ENCODE measurements around the gene NUP210L.

The NUP210L gene

DNA sequence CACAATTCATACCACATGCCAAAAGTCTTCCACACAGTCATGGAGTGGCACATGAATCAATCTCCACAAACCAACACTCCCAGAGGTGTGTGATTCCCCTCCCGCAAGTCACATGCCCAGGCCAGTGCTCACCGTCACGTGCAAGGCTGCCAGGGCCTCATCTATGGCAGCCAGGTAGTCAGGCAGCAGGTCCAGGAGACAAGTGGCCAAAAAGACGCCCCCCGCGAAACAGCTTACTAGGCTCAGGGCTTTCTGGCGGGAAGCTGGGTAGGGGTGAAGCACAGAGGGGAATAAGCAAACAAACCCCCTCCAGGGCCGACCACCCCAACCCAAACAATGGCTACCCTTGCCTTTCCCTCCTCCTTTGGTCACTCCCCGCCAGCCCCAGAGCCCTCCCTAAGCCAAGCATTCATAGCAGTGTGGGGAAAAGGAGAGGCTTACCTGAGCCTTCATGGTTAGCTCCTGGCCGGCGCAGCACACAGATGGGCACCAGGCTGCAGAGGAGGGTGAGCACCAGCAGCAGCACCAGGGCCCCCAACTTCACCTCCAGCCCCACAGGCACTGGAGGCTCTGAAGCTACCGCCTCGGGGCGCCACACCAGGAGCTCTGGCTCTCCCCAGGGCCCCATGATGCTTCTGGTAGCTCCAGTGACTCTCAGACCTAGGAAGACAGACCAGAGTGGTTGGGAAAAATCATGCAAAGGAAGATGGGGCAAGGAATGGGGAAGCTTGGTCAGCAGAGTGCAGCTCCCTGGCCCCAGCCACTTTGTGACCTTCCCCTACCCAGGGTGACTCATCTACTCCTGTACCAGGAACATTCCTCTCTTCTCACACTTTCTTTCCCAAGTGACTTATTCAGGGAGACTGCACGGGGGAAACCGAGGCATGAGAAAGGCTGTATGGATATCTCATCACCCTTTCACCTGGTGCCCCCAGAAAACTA, 192.5 kb downstream of the NUP210L start:
- peak; percentile 59 for DNase-seq

GRCh38 chr1:153961421-153961820, 193.5 kb downstream of the NUP210L start:
- no peak for DNase-seq

DNA sequence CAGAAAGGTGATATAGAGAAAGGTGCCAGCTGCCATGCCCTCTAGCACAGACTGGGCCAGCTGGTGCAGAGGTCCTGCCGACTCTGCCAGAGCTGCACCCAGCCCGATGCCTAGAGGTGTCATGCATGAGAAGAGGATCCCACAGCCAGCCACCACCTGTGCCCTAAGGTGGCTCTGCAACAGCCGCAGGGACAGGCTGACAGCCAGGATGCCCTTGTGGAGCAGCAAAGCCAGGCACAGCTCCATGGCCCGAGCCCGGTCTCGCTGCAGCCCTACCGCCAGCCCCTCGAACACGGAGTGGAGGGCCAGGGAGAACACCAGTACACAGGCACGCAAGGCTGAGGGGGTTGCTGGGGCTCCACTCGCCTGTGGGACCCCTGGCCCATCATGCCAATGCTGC, 194.7 kb downstream of the NUP210L start:
- DNase-seq = no peak

- no peak for DNase-seq
Observed at GRCh38 chr1:153959454-153959853, 195.4 kb downstream of the NUP210L start.

DNA sequence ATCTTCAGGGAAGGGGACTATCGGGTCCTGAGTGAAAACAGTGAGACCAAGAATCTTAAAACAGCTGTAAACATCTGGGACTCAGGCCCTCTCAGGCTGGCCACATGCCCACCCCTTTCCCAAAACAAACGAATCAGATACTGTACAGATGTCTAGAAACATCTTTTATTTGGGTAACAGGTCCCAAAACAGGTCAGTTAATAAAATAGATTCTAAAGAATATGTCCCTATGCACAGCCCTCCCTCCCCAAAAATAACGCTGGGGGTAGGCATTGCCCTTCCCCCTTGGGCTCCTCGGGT, 196.0 kb downstream of the NUP210L start:
- no peak for DNase-seq

DNA sequence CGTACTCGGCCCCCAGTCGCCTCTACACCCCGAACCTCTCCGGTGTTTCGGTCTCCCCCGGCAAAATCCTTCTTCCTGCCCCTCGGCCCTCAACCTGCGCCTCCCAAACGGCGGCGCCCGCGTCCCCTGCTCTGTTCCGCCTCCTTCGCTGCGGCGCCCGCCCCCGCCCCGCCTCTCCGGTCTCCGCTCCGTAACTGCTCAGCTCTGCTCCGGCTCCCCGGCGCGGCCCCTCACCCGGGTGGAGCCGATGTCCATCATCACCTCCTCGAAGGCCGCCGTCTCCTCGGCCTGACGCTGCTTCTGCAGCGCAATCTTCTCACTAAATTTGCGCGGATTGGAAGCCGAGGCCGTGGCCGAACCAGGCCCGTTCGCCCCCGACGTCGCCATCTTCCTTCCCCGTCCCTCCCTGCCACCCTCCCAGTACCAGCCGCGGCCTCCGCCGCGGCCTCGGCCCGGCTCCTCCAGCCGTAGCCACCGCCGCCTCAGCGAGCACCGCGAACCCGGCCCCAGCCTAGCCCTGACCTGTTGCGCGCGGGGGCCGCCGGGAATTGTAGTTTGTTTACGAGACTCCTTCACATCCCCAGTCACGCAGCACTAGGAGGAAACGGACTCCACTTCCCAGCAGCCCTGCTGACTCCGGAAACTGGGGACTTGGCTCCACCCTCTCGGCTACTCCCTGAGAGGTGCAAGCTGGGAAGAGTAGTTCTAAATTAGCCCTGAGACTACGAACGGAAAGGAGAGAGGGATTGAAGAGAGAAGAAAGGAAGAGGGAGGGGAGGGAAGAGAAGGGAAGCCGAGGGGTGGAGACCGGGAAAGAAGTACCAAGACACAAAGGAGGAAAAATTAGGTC, 196.5 kb downstream of the NUP210L start, which contains the start of gene CRTC2:
TSS of gene CRTC2 (minus strand) at position 502 of the 850 bp plus-strand sequence. CDS start at position 387, 115 bp downstream.
- DNase-seq = peak; percentile 100

DNA sequence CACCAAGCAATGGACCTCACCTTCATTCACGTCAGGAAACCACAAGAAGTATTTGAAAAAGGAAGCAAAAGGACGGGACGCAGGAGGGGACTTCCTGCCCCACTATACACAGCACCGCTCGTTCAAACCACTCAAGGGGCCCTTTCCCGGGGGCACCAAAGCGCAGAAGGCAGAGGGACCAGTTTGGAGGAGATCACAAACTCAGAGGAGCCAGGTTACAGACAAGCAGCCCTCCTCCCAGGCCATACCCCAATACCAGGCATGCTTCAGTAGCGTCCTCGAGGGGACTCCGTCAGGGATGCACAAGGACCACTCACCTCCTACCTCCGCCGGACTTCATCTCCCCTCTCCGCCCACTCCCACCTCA, 197.1 kb downstream of the NUP210L start:
- DNase-seq = peak; percentile 60

GRCh38 chr1:153956997-153957715, 197.7 kb downstream of the NUP210L start:
- no peak for DNase-seq

- no peak for DNase-seq
Observed at GRCh38 chr1:153954826-153955225, 200.0 kb downstream of the NUP210L start.

GRCh38 chr1:153953859-153954365, 201.0 kb downstream of the NUP210L start:
- DNase-seq = no peak

DNA sequence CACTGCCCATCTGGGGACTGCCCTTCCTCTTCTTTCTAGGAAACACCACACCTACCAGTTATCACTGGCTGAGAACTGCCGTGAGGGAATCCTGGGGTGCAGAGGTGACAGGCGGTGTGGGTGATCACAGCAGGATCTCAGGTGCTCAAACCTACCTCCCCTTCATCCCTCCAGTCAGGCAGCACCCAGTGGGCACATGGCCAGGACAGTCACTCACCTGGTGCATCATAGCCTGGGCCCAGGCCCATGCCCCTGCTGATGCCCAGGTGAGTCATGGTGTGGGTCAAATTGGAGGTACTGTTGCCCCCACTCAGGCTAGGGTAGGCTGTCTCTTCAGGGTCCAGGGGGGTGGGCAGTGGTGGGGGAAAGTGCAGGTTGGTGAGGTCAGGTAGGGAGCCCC, 203.1 kb downstream of the NUP210L start:
- DNase-seq = no peak

DNA sequence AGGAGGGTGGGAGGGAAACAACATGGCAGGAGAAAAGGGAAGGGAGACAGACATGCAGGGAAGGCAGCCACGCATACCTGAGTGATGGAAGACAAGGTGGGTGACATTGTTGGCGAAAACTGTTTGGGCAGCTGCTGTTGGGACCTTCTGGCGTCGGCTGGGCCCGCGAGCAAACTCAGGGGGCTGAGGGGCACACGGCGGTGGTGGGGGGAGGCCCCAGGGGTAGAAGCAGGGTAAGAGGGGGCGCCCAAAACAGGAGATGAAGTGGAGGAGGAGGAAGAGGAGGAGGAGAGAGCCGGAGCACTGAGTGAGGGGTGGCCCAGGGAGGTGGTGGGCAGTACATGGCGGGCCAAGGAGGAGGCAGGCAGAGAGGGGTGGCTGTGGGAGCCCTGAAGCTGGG, 203.7 kb downstream of the NUP210L start:
- DNase-seq = no peak

DNA sequence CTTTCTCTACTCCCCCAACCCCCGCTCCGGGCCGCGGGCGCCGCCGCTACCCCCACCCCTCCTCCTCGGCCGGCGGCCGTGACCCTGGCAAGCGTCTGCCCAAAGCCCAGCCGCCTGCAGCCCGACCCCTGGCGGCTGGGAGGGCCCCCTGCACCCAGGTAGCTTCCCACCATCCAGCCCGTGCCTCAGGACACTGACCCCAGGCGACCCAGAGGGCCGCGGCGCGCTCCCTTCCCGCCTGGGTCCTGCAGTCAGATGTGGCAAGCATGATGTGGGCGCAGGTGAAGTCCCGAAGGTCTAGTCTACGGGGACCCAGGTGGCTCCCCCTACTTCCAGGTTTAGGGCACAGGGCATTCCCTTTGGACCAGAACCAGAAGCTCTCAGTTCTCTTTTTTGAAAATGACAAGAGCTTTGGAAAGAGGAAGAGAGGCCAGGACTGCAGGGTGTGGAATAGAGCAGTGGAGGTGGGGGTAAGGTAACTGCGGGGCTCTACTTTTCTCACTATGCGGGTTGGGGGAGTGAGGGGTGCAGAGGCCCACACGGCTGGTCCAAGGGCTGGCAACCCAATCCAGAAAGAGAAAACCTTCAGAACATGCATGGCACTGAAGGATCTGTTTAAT, 208.1 kb downstream of the NUP210L start, which contains the start of gene DENND4B:
TSS of gene DENND4B (minus strand) at position 97 of the 620 bp plus-strand sequence. CDS start 2,344 bp downstream, outside the sequence.
- peak; percentile 91 for DNase-seq

GRCh38 chr1:153945795-153946621, 208.9 kb downstream of the NUP210L start:
- peak; percentile 80 for DNase-seq

DNA sequence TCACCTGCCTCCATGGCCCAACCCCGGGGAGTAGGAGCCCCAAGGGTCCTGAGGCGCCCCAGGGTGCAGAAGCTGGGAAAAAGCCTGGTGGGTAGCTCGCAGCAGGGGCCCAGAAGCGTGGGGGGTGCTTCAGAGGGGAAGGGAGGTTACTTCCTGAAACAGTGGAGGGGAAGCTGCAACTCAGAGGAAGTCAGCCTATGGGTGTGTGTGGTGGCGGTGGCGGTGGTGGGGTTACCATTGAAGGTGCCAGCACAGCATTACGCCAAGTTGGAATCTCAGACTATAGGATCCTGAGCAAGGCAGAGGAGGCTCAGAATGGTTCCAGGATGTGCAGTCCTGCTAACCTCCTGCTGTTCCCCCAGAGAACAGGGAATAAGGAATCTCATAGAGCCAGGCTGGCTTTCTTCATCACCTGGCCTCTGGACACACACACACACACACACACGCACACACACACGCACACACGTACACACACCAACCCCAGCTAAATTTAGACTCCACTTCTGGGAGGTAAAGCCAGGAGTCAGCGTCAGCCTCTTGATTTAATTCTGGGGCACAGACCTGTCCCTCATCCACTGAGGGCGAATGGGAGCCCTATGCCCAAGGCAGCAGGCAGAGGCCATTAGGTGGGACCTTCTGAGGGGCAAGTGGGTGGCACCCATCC, 209.6 kb downstream of the NUP210L start:
- peak; percentile 57 for DNase-seq

DNA sequence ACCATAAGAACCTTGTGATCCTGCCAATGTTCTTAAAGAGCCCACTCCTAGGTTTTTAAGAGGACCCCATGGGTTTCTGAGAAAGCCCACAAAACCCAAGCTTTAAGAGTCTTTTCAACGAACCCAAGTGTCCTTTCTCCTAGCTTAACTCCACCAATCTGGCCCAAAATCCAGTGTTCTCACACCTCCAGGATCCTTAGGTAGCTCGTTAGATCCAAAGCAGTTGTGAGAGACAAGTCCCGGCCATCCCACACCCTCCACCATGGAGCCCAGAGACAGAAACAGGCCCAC, 210.1 kb downstream of the NUP210L start:
- no peak for DNase-seq

DNA sequence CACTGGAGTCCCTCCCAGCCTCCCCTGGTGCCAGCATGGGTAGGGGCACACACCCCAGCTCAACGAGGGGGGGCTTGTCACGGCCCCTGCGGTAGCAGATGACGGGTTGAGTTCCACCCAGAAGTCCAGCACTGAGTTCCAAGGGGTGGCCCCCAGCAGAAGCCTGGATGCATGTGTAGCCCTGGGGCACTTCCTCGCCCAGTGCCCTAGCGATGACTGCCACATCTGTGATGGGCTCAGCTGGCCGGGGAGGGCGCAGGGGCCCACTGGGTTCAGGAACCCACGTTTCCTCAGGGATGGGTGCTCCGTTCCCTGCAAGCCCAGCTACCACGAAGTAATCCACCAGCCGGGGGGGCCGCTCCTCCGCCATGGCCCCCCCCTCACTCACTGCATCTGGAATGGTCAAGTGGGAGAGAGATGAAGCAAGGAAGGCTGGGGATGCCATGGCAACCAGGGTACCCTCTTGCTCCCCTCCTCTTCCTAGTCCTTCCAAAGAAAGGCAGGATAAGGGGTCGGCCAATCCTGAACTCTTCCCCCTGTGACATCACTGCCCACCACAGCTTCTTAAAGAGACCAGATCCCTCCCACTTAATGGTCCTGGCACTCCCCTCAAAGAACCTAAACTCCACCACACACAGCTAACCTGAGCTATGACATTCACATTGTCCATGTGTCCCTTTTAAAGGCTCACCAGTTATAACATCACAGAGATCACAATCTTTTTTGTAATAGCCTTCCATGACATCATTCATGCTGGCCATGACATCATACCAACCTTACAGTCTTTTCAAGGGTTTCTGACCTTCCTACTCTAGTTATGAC, 210.7 kb downstream of the NUP210L start:
- no peak for DNase-seq

- no peak for DNase-seq
Observed at GRCh38 chr1:153942766-153943549, 211.9 kb downstream of the NUP210L start.

Data from NCI-H69 (cell line).